Lower leg skin (tissue), 3 donors: ENCODE results near the gene ZSWIM3.

Source experiments
- POLR2A ChIP-seq, 2 donors: fragments of 450-650 bp; IDR thresholded peaks; one replicate each; pipeline ENCODE4 v1.6.1; 2016 to 2017; ENCODE audit warnings: antibody characterized with exemption in 2 of 2, mild to moderate bottlenecking in 1 of 2, moderate library complexity in 1 of 2
- TF ChIP-seq, protein P1 (sequence below), 3 donors: fragments of 450-650 bp; IDR thresholded peaks; one replicate each; pipeline ENCODE4 v1.5.1; 2016; ENCODE audit warnings: antibody characterized with exemption in 3 of 3, mild to moderate bottlenecking in 3 of 3, moderate library complexity in 2 of 3

DNA sequence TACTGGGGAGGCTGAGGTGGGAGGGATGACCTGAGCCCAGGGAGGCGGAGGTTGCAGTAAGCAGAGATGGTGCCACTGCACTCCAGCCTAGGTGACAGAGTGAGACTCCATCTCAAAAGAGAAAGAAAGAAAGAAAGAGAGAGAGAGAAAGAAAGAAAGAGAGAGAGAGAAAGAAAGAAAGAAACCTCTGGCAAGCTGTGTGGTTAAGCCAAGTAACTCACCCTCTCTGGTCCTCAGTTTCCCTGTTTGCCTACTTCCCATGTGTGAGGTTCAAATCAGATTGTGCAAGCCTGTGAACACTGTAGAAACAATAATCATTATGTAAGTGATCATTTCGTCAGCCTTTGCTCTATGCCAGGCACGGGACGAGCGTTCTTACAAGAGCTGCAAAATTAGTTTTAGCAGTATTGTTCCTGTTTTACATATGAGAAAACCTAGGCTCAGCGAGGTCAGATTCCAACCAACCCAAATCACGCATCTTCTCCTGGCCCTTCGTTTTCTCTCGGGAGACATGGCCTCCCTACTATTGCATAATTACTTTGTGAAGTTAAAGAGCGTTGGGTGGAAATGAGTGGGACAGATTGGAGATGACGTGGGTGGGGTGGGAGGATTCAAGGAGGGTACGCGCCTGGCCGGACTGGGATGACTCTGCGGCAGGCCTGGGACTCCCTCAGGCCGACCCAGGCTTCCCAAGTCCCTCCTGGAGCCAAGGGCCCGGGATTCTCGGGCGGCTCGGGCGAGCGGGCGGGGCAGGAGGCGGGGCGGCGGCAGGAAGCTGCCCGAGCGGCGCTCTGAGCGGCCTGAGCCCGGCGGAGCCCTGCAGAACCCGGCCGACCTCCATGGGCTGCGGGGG lies 24.2 kb upstream of the ZSWIM3 start, which contains the start of gene SNX21:
- TF ChIP-seq, protein P1, sequence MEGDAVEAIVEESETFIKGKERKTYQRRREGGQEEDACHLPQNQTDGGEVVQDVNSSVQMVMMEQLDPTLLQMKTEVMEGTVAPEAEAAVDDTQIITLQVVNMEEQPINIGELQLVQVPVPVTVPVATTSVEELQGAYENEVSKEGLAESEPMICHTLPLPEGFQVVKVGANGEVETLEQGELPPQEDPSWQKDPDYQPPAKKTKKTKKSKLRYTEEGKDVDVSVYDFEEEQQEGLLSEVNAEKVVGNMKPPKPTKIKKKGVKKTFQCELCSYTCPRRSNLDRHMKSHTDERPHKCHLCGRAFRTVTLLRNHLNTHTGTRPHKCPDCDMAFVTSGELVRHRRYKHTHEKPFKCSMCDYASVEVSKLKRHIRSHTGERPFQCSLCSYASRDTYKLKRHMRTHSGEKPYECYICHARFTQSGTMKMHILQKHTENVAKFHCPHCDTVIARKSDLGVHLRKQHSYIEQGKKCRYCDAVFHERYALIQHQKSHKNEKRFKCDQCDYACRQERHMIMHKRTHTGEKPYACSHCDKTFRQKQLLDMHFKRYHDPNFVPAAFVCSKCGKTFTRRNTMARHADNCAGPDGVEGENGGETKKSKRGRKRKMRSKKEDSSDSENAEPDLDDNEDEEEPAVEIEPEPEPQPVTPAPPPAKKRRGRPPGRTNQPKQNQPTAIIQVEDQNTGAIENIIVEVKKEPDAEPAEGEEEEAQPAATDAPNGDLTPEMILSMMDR (IDR thresholded peaks at IDR 0.05): no peak
- TF ChIP-seq POLR2A (IDR thresholded peaks at IDR 0.05): no peak
